Astrocyte (in vitro differentiated cells and primary cell): ENCODE measurements around the gene STX12. TPM values are rescaled to one million over a fixed set of nuclear protein-coding genes. Genes with fewer than 3 reads are reported as not detected.
A peak's percentile ranks its signal among the peaks of the same experiment; 100 is the strongest.

Experiments
- DNase-seq: peaks from one replicate; pipeline ENCODE4 v3.0.0-alpha.2; 2010; ENCODE audit warnings: low read depth
- FAIRE-seq: peaks from 2 replicates; lab custom pipeline; 2011; peaks lifted over from hg19 to GRCh38; lab: Jason Lieb, UNC
- H2AFZ ChIP-seq: 2 replicates; pipeline ENCODE4 v1.6.0; 2012; ENCODE audit warnings: low read depth, low read length, inconsistent platforms
- H3K27ac ChIP-seq: 2 replicates; pipeline ENCODE4 v1.5.1; 2011; ENCODE audit warnings: low read depth, low read length, inconsistent platforms
- H3K27me3 ChIP-seq: 2 replicates; pipeline ENCODE4 v1.6.0; 2011; ENCODE audit warnings: low read length, inconsistent platforms; ENCODE audit not compliant: insufficient read depth
- H3K36me3 ChIP-seq: 2 replicates; pipeline ENCODE4 v1.5.1; 2011; ENCODE audit warnings: low read length, inconsistent platforms; ENCODE audit not compliant: insufficient read depth
- H3K4me1 ChIP-seq: 2 replicates; pipeline ENCODE4 v1.5.1; 2011; ENCODE audit warnings: low read length, inconsistent platforms; ENCODE audit not compliant: insufficient read depth
- H3K4me2 ChIP-seq: 2 replicates; pipeline ENCODE4 v1.6.0; 2012; ENCODE audit warnings: low read length, inconsistent platforms
- H3K4me3 ChIP-seq: 2 replicates; pipeline ENCODE4 v1.5.1; 2011; ENCODE audit warnings: low read depth, mild to moderate bottlenecking, low read length, inconsistent platforms; ENCODE audit not compliant: insufficient read depth
- H3K79me2 ChIP-seq: 2 replicates; pipeline ENCODE4 v1.6.0; 2012; ENCODE audit warnings: mild to moderate bottlenecking, low read length, inconsistent platforms; ENCODE audit not compliant: insufficient read depth
- H3K9ac ChIP-seq: 2 replicates; pipeline ENCODE4 v1.6.0; 2012; ENCODE audit warnings: mild to moderate bottlenecking, low read length, inconsistent platforms
- H3K9me3 ChIP-seq: 2 replicates; pipeline ENCODE4 v1.5.1; 2012; ENCODE audit warnings: low read depth, mild to moderate bottlenecking, low read length, inconsistent platforms; ENCODE audit not compliant: insufficient read depth
- H4K20me1 ChIP-seq: 2 replicates; pipeline ENCODE4 v1.6.0; 2012; ENCODE audit warnings: low read length, inconsistent platforms; ENCODE audit not compliant: insufficient read depth
- H3K27ac Mint-ChIP-seq: one replicate; pipeline ENCODE4 v1.8.0; 2021; ENCODE audit warnings: mild to moderate bottlenecking, mixed read lengths; ENCODE audit not compliant: unreplicated experiment
- H3K27me3 Mint-ChIP-seq: one replicate; pipeline ENCODE4 v1.8.0; 2021; ENCODE audit warnings: low read depth, mixed read lengths; ENCODE audit not compliant: unreplicated experiment
- H3K36me3 Mint-ChIP-seq: one replicate; pipeline ENCODE4 v1.8.0; 2021; ENCODE audit warnings: low read depth, mixed read lengths; ENCODE audit not compliant: unreplicated experiment
- H3K4me1 Mint-ChIP-seq: one replicate; pipeline ENCODE4 v1.8.0; 2021; ENCODE audit warnings: low read depth, mixed read lengths; ENCODE audit not compliant: unreplicated experiment
- H3K4me3 Mint-ChIP-seq: one replicate; pipeline ENCODE4 v1.8.0; 2021; ENCODE audit warnings: mild to moderate bottlenecking, moderate library complexity, mixed read lengths; ENCODE audit not compliant: unreplicated experiment
- H3K9me3 Mint-ChIP-seq: one replicate; pipeline ENCODE4 v1.8.0; 2021; ENCODE audit warnings: mild to moderate bottlenecking, mixed read lengths; ENCODE audit not compliant: unreplicated experiment
- EZH2 ChIP-seq: IDR thresholded peaks from 2 replicates; pipeline ENCODE4 v1.6.1; 2012; ENCODE audit warnings: mild to moderate bottlenecking, low read length, inconsistent platforms; ENCODE audit not compliant: insufficient read depth
- total RNA-seq: library from RNA; stranded (reverse); gene quantifications from 2 replicates; pipeline ENCODE4 v1.2.1, GENCODE V29; 2021
- TF ChIP-seq, protein P1 (sequence below): IDR thresholded peaks from 2 replicates; pipeline ENCODE4 v1.5.1; 2011; ENCODE audit warnings: low read depth, mild to moderate bottlenecking, inconsistent platforms, low read length, moderate library complexity; ENCODE audit not compliant: insufficient read depth

STX12 gene
- total RNA-seq, 1 donor from 2014 or later = 62.1 TPM

GRCh38 chr1:27816921-27817630 is 44.1 kb downstream of the STX12 start:
- FAIRE-seq = peak; percentile 45

DNA sequence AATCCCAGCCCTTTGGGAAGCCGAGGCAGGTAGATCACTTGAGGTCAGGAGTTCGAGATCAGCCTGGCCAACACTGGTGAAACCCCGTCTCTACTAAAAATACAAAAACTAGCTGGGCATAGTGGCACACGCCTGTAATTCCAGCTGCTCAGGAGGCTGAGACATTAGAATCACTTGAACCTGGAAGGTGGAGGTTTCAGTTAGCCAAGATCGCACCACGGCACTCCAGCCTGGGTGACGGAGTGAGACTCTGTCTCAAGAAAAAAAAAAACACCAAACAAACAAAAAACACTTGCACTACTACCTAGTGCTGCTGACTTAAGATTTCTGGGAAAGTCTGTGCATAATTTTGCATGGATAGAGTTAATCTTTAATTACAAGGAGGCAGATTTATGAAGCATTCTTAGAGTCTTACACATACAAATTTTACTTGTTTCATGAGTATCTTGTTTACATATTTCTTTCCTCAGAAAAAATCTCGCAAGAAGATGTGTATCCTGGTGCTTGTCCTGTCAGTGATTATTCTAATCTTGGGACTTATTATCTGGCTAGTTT is 48.8 kb downstream of the STX12 start:
- no peak overlapping the region for H2AFZ ChIP-seq
- H3K4me2 ChIP-seq = no peak overlapping the region
- Mint-ChIP-seq H3K27ac (no peak overlapping the region), H3K36me3 (peaks cover 7% of the 10 kb centered on the region), H3K4me3 (no peak overlapping the region), H3K27me3 (no peaks in the 10 kb centered on the region), H3K4me1 (peaks cover 10% of the 10 kb centered on the region), H3K9me3 (no peaks in the 10 kb centered on the region)
- H3K4me3 ChIP-seq = no peak overlapping the region
- no peaks in the 10 kb centered on the region for H4K20me1 ChIP-seq
- DNase-seq = no peak
- H3K4me1 ChIP-seq = no peaks in the 10 kb centered on the region
- no peaks in the 10 kb centered on the region for H3K79me2 ChIP-seq
- H3K9me3 ChIP-seq = no peaks in the 10 kb centered on the region
- FAIRE-seq = no peak
- H3K36me3 ChIP-seq = peaks cover 36% of the 10 kb centered on the region
- H3K9ac ChIP-seq = no peak overlapping the region
- H3K27ac ChIP-seq = no peak overlapping the region
- H3K27me3 ChIP-seq = no peaks in the 10 kb centered on the region
- TF ChIP-seq, protein P1, sequence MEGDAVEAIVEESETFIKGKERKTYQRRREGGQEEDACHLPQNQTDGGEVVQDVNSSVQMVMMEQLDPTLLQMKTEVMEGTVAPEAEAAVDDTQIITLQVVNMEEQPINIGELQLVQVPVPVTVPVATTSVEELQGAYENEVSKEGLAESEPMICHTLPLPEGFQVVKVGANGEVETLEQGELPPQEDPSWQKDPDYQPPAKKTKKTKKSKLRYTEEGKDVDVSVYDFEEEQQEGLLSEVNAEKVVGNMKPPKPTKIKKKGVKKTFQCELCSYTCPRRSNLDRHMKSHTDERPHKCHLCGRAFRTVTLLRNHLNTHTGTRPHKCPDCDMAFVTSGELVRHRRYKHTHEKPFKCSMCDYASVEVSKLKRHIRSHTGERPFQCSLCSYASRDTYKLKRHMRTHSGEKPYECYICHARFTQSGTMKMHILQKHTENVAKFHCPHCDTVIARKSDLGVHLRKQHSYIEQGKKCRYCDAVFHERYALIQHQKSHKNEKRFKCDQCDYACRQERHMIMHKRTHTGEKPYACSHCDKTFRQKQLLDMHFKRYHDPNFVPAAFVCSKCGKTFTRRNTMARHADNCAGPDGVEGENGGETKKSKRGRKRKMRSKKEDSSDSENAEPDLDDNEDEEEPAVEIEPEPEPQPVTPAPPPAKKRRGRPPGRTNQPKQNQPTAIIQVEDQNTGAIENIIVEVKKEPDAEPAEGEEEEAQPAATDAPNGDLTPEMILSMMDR = no peak
- no peak for TF ChIP-seq EZH2

More at GRCh38 chr1:27816921-27817630, 44.1 kb downstream of the STX12 start:
- Mint-ChIP-seq H3K27ac (peak overlapping the region; percentile 66), H3K36me3 (peaks cover 16% of the 10 kb centered on the region), H3K9me3 (no peaks in the 10 kb centered on the region), H3K27me3 (no peaks in the 10 kb centered on the region), H3K4me3 (no peak overlapping the region), H3K4me1 (peaks cover 9% of the 10 kb centered on the region)
- Histone ChIP-seq H3K4me3 (no peak overlapping the region), H2AFZ (no peak overlapping the region), H3K27ac (no peak overlapping the region), H3K4me2 (peak overlapping the region; percentile 38), H3K27me3 (no peaks in the 10 kb centered on the region), H3K9me3 (no peaks in the 10 kb centered on the region), H3K9ac (no peak overlapping the region), H3K4me1 (no peaks in the 10 kb centered on the region), H3K36me3 (peaks cover 32% of the 10 kb centered on the region), H3K79me2 (no peaks in the 10 kb centered on the region), H4K20me1 (no peaks in the 10 kb centered on the region)
- TF ChIP-seq, protein P1 = no peak
- no peak for TF ChIP-seq EZH2
- peak; percentile 20 for DNase-seq

GRCh38 chr1:27823784-27824183 is 50.8 kb downstream of the STX12 start:
- H3K4me3 ChIP-seq = no peak overlapping the region
- FAIRE-seq (no peak), DNase-seq (no peak)
- TF ChIP-seq, protein P1 = no peak
- no peak for TF ChIP-seq EZH2
- H3K36me3 ChIP-seq = peaks cover 31% of the 10 kb centered on the region
- no peaks in the 10 kb centered on the region for H3K9me3 ChIP-seq
- Mint-ChIP-seq H3K27me3 (no peaks in the 10 kb centered on the region), H3K9me3 (no peaks in the 10 kb centered on the region), H3K4me1 (peaks cover 2% of the 10 kb centered on the region), H3K36me3 (peaks cover 4% of the 10 kb centered on the region), H3K4me3 (no peak overlapping the region), H3K27ac (no peak overlapping the region)
- H3K27me3 ChIP-seq = no peaks in the 10 kb centered on the region
- no peak overlapping the region for H3K4me2 ChIP-seq
- H4K20me1 ChIP-seq = no peaks in the 10 kb centered on the region
- H3K27ac ChIP-seq = no peak overlapping the region
- H3K9ac ChIP-seq = no peak overlapping the region
- H3K4me1 ChIP-seq = no peaks in the 10 kb centered on the region
- H3K79me2 ChIP-seq = no peaks in the 10 kb centered on the region
- no peak overlapping the region for H2AFZ ChIP-seq
